HL-60 (cell line): Measurements from ENCODE around the gene NUDT22.

ENCODE experiments used
- DNase-seq, 2 experiments: peaks; one replicate each; pipeline ENCODE4 v3.0.0-alpha.2; 2010 to 2020; ENCODE audit warnings: low read depth in 1 of 2, low spot score in 1 of 2
- H3K27ac ChIP-seq: fragments of 250-450 bp; sonication (Bioruptor Pico); replicated peaks from 2 replicates; pipeline ENCODE4 v1.5.1; 2020; ENCODE audit warnings: mild to moderate bottlenecking, moderate library complexity
- H3K27me3 ChIP-seq: fragments of 250-450 bp; sonication (Bioruptor Pico); 2 replicates; pipeline ENCODE4 v1.5.1; 2021; ENCODE audit warnings: mild to moderate bottlenecking, moderate library complexity; ENCODE audit not compliant: insufficient read depth, poor library complexity, severe bottlenecking
- H3K4me3 ChIP-seq: replicated peaks from 2 replicates; pipeline ENCODE4 v1.5.1; 2011; ENCODE audit warnings: mild to moderate bottlenecking, control low read depth, low read length; ENCODE audit not compliant: insufficient read depth
- GABPA ChIP-seq: IDR thresholded peaks from 2 replicates; pipeline ENCODE4 v1.6.1; 2012; ENCODE audit warnings: low read depth
- POLR2AphosphoS5 ChIP-seq: IDR thresholded peaks from 2 replicates; pipeline ENCODE4 v1.6.1; 2012; ENCODE audit warnings: low read depth
- SPI1 ChIP-seq: IDR thresholded peaks from 2 replicates; pipeline ENCODE4 v1.6.1; 2012; ENCODE audit warnings: low read depth, mild to moderate bottlenecking, borderline replicate concordance
- TF ChIP-seq, protein P1 (sequence below): IDR thresholded peaks from one replicate; pipeline ENCODE4 v1.5.1; 2011; ENCODE audit warnings: low read length, control low read depth, inconsistent platforms; ENCODE audit not compliant: insufficient read depth
- TF ChIP-seq, protein P2 (sequence below): IDR thresholded peaks from 2 replicates; pipeline ENCODE4 v1.6.1; 2012; ENCODE audit warnings: low read depth; ENCODE audit not compliant: insufficient replicate concordance

The NUDT22 gene

DNA sequence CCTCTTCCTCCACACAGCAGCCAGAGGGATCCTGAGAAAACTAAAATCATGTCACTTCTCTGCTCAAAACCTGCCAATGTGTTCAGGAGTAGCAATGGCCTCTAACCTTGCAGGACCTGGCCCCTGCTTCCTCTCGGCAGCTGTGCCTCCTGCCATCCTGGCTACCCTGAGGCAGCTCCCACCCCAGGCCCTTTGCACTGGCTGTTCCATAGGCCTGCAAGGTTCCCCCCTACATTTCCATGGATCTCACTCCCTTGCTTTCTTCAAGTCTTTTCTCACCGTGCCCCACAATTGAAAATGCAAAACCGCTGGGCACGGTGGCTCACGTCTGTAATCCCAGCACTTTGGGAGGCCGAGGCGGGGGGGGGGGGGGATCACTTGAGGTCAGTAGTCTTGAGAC is 42.2 kb upstream of the NUDT22 start:
- H3K4me3 ChIP-seq, result peak overlapping the region; percentile 88; the same call in 1 of the 2 replicates
- DNase-seq, result no peak
- TF ChIP-seq GABPA, result no peak
- TF ChIP-seq, protein P1, sequence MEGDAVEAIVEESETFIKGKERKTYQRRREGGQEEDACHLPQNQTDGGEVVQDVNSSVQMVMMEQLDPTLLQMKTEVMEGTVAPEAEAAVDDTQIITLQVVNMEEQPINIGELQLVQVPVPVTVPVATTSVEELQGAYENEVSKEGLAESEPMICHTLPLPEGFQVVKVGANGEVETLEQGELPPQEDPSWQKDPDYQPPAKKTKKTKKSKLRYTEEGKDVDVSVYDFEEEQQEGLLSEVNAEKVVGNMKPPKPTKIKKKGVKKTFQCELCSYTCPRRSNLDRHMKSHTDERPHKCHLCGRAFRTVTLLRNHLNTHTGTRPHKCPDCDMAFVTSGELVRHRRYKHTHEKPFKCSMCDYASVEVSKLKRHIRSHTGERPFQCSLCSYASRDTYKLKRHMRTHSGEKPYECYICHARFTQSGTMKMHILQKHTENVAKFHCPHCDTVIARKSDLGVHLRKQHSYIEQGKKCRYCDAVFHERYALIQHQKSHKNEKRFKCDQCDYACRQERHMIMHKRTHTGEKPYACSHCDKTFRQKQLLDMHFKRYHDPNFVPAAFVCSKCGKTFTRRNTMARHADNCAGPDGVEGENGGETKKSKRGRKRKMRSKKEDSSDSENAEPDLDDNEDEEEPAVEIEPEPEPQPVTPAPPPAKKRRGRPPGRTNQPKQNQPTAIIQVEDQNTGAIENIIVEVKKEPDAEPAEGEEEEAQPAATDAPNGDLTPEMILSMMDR, result no peak
- TF ChIP-seq SPI1, result no peak
- no peak for TF ChIP-seq POLR2AphosphoS5
- TF ChIP-seq, protein P2, sequence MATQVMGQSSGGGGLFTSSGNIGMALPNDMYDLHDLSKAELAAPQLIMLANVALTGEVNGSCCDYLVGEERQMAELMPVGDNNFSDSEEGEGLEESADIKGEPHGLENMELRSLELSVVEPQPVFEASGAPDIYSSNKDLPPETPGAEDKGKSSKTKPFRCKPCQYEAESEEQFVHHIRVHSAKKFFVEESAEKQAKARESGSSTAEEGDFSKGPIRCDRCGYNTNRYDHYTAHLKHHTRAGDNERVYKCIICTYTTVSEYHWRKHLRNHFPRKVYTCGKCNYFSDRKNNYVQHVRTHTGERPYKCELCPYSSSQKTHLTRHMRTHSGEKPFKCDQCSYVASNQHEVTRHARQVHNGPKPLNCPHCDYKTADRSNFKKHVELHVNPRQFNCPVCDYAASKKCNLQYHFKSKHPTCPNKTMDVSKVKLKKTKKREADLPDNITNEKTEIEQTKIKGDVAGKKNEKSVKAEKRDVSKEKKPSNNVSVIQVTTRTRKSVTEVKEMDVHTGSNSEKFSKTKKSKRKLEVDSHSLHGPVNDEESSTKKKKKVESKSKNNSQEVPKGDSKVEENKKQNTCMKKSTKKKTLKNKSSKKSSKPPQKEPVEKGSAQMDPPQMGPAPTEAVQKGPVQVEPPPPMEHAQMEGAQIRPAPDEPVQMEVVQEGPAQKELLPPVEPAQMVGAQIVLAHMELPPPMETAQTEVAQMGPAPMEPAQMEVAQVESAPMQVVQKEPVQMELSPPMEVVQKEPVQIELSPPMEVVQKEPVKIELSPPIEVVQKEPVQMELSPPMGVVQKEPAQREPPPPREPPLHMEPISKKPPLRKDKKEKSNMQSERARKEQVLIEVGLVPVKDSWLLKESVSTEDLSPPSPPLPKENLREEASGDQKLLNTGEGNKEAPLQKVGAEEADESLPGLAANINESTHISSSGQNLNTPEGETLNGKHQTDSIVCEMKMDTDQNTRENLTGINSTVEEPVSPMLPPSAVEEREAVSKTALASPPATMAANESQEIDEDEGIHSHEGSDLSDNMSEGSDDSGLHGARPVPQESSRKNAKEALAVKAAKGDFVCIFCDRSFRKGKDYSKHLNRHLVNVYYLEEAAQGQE, result no peak
- H3K27ac ChIP-seq, result no peak overlapping the region
- H3K27me3 ChIP-seq, result no peaks in the 10 kb centered on the region

DNA sequence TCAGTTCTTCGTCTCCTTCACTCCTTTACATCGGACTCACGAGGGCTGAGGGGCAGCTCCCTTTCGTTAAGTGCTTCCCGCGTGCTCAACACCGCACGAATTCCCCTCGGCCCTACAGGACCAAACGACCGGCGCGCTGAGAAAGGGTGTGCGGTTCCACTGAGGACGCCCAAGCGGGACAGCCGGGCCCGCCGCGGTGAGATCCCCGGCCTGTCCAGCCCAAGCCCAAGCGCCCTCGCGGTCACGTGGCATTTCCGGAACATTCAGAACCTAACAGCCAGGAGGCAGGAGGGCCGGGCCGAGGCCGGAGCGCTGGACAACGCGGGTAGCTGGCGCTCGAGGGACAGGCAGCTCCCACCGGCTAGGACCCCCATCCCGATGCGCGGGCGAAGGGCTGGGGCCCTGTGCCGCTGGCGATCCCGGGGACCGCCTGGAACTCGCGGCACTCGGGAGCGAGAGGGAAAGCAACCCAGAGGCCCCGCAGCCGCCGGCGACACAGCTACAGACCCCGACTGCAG is 40.8 kb upstream of the NUDT22 start:
- no peaks in the 10 kb centered on the region for H3K27me3 ChIP-seq
- TF ChIP-seq GABPA (no peak), POLR2AphosphoS5 (peak; percentile 88)
- TF ChIP-seq, protein P2, result peak; percentile 58
- peak overlapping the region; percentile 88 for H3K4me3 ChIP-seq
- H3K27ac ChIP-seq, result peak overlapping the region; percentile 76
- peak in 1 of 2 experiments; percentile 51 for DNase-seq

DNA sequence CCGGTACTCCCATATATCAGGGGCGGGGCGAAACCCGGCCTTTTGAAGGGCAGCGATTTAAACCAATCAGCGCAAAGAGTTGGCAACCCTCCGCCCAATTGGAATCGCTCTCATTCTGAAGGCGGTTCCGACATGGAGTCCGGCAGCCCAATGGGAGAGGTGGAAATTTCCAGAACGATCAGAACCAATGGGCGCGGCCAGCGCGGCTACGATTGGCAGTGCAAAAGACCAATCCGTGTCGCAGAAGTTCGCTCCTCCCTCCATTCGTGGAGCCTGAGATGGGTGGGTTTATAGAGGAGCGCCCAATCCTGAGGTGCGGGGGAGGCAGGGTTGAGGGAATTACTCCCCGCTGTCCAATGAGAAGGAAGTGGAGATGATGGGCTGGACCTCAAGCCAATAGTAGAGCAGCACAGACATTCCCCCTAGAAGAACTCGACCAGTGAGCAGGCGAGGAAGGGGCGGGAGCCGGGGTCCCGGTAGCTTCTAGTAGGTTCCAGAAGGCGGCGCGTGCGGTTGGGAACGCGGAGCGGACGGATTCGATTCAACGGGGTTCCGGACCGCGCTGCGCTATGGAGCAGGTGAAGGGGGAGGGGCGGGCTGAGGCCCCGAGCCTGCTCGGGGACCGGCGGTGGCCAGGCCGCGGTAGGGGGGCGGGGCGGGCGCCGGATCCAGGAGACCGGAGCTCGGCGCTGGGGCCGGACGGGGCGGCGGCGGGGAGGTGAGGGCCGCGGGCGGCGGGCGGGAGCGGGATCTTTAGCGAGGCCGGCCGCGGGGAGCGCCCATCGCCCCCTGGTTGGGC is 40.2 kb upstream of the NUDT22 start, which contains the start of gene STIP1:
STIP1 (plus strand) TSS at position 479 of the 799 bp plus-strand sequence; CDS start at position 570, 91 bp downstream.
- Histone ChIP-seq H3K4me3 (peak within 1 kb of the TSS; percentile 88), H3K27me3 (no peaks in the 10 kb centered on the region), H3K27ac (peak within 1 kb of the TSS; percentile 76)
- TF ChIP-seq, protein P2, result peak; percentile 21
- TF ChIP-seq GABPA, result peak; percentile 39
- no peak for TF ChIP-seq POLR2AphosphoS5
- no peak for TF ChIP-seq SPI1
- TF ChIP-seq, protein P1, result no peak
- DNase-seq, result peak; percentile 100
